LNCAP (cell line): Measurements from ENCODE around the gene NGFR.

Experiments used
- CTCF ChIP-seq: fragments of 450-650 bp; IDR thresholded peaks from 2 replicates; pipeline ENCODE4 v1.5.1; 2017; ENCODE audit warnings: mild to moderate bottlenecking

The NGFR gene

GRCh38 chr17:49527927-49528651 is 33.0 kb downstream of the NGFR start:
- no peak for TF ChIP-seq CTCF

- TF ChIP-seq CTCF: no peak
Measured at GRCh38 chr17:49528966-49529365, 33.9 kb downstream of the NGFR start.

- no peak for TF ChIP-seq CTCF
Measured at GRCh38 chr17:49530118-49530517, 35.0 kb downstream of the NGFR start.

GRCh38 chr17:49543860-49544259 is 48.8 kb downstream of the NGFR start:
- no peak for TF ChIP-seq CTCF

- TF ChIP-seq CTCF: no peak
Measured at GRCh38 chr17:49545007-49545660, 50.0 kb downstream of the NGFR start.

GRCh38 chr17:49545806-49546545 is 50.9 kb downstream of the NGFR start:
- no peak for TF ChIP-seq CTCF

GRCh38 chr17:49546546-49547535 is 51.7 kb downstream of the NGFR start:
- no peak for TF ChIP-seq CTCF
